HepG2 (cell line): ENCODE results near the gene SERPINA6. TPM values are rescaled to one million over a fixed set of nuclear protein-coding genes. Genes with fewer than 3 reads are reported as not detected.

Source experiments
- ARNTL ChIP-seq: sonication (generic); formaldehyde crosslinking; IDR thresholded peaks from 2 replicates; pipeline ENCODE4 v1.4.0; 2020; ENCODE audit warnings: mild to moderate bottlenecking, missing genetic modification reagents
- ASH2L ChIP-seq: fragments of 300-600, 200-600 bp; sonication (generic); IDR thresholded peaks from 2 replicates; pipeline ENCODE4 v1.7.0; 2017; ENCODE audit warnings: low read depth, mild to moderate bottlenecking, moderate library complexity, mixed read lengths, low read length; ENCODE audit not compliant: insufficient read length
- ELF3 ChIP-seq: IDR thresholded peaks from 2 replicates; pipeline ENCODE4 v1.6.1; 2016; ENCODE audit warnings: missing genetic modification reagents, missing compliant biosample characterization
- HNF4G ChIP-seq, 2 experiments: sonication (generic) in 1 of 2; formaldehyde crosslinking in 1 of 2; IDR thresholded peaks; 2 replicates each; pipeline versions ENCODE4 v1.4.0 to v1.6.1; 2011 to 2020; ENCODE audit warnings: borderline replicate concordance in 2 of 2, low read depth in 2 of 2, mild to moderate bottlenecking in 2 of 2, low read length in 1 of 2, missing genetic modification reagents in 1 of 2, moderate library complexity in 1 of 2
- KMT2B ChIP-seq: IDR thresholded peaks from 2 replicates; pipeline ENCODE4 v1.6.1; 2016; ENCODE audit warnings: missing genetic modification reagents, missing compliant biosample characterization
- MED1 ChIP-seq: sonication (generic); formaldehyde crosslinking; IDR thresholded peaks from 2 replicates; pipeline ENCODE4 v1.4.0; 2020; ENCODE audit warnings: missing genetic modification reagents
- NFKBIZ ChIP-seq: IDR thresholded peaks from 2 replicates; pipeline ENCODE4 v1.6.1; 2018; ENCODE audit warnings: missing genetic modification reagents, missing compliant biosample characterization
- RXRA ChIP-seq: sonication (generic); formaldehyde crosslinking; IDR thresholded peaks from 2 replicates; pipeline ENCODE4 v1.5.1; 2020; ENCODE audit warnings: missing genetic modification reagents
- SP4 ChIP-seq: sonication (generic); formaldehyde crosslinking; IDR thresholded peaks from 2 replicates; pipeline ENCODE4 v1.8.1; 2023; ENCODE audit warnings: mild to moderate bottlenecking, missing genetic modification reagents
- TBX2 ChIP-seq: sonication (generic); formaldehyde crosslinking; IDR thresholded peaks from 2 replicates; pipeline ENCODE4 v1.5.0; 2020; ENCODE audit warnings: missing genetic modification reagents, mild to moderate bottlenecking, borderline replicate concordance
- ZFY ChIP-seq: sonication (generic); formaldehyde crosslinking; IDR thresholded peaks from 2 replicates; pipeline ENCODE4 v1.4.0; 2020; ENCODE audit warnings: missing genetic modification reagents
- ZNF12 ChIP-seq: sonication (generic); formaldehyde crosslinking; IDR thresholded peaks from 2 replicates; pipeline ENCODE4 v1.5.0; 2020; ENCODE audit warnings: missing genetic modification reagents
- ZNF281 ChIP-seq: sonication (generic); formaldehyde crosslinking; IDR thresholded peaks from 2 replicates; pipeline ENCODE4 v1.4.0; 2020; ENCODE audit warnings: missing genetic modification reagents, borderline replicate concordance
- ZNF563 ChIP-seq: sonication (generic); formaldehyde crosslinking; IDR thresholded peaks from 2 replicates; pipeline ENCODE4 v1.8.0; 2022; ENCODE audit warnings: mild to moderate bottlenecking, moderate library complexity, missing genetic modification reagents
- ZNF615 ChIP-seq: sonication (generic); formaldehyde crosslinking; IDR thresholded peaks from 2 replicates; pipeline ENCODE4 v1.5.0; 2020; ENCODE audit warnings: mild to moderate bottlenecking, missing genetic modification reagents, borderline replicate concordance
- ZNF710 ChIP-seq: sonication (generic); formaldehyde crosslinking; IDR thresholded peaks from 2 replicates; pipeline ENCODE4 v1.5.0; 2020; ENCODE audit warnings: mild to moderate bottlenecking, missing genetic modification reagents, borderline replicate concordance
- polyA plus RNA-seq, 8 experiments: library from polyadenylated mRNA; depleted of rRNA in 3 of 8; stranded (reverse) in 7 of 8; unstranded in 1 of 8; fragments of >200 nt; fragmentation: Illumina TruSeq in 4 of 8; extraction: Trizol in 4 of 8; gene quantifications; 2 replicates each; pipeline versions ENCODE4 v1.2.1 to v1.2.3, GENCODE V29; 2011 to 2016; ENCODE audit warnings: low read depth in 4 of 8, missing spikeins in 1 of 8, mixed read lengths in 1 of 8; ENCODE audit not compliant: insufficient read depth in 1 of 8
- total RNA-seq, 5 experiments: library from RNA; depleted of rRNA; stranded (reverse); fragments of >200 nt; fragmentation: Illumina TruSeq; extraction: Trizol; gene quantifications; 2 replicates each; pipeline ENCODE4 v1.2.3, GENCODE V29; 2016; ENCODE audit warnings: low read depth in 1 of 5
- TF ChIP-seq, protein P1 (sequence below): sonication (generic); formaldehyde crosslinking; conservative IDR thresholded peaks from 2 replicates; pipeline ENCODE4 v1.4.0; 2020; ENCODE audit warnings: mild to moderate bottlenecking, missing genetic modification reagents, moderate library complexity
- TF ChIP-seq, protein P2 (sequence below): sonication (generic); formaldehyde crosslinking; IDR thresholded peaks from 2 replicates; pipeline ENCODE4 v1.4.0; 2020; ENCODE audit warnings: missing genetic modification reagents

Gene SERPINA6
- total and polyA plus RNA-seq, 2 of the 13 experiments (the other 11 are each of a cell fraction or from before 2014, with no cell fraction given): 260 to 333 TPM

GRCh38 chr14:94317259-94317658 is 5.9 kb downstream of the SERPINA6 start (continued):
- TF ChIP-seq ZNF281 (CRISPR knock-in tag) (no peak), ZNF563 (CRISPR knock-in tag) (no peak), ZFY (CRISPR knock-in tag) (peak; percentile 63), MED1 (CRISPR knock-in tag) (peak; percentile 55; the same call in 1 of the 2 replicates), KMT2B (CRISPR knock-in tag) (no peak), ZNF12 (no peak), ASH2L (peak; percentile 22), HNF4G (IDR thresholded peaks at IDR 0.05; ENCODE audit: borderline replicate concordance, low read depth, low read length) (peak; percentile 45; the same call in 1 of the 2 replicates), HNF4G (CRISPR knock-in tag; IDR thresholded peaks at IDR 0.05; ENCODE audit: borderline replicate concordance, low read depth) (no peak), ZNF615 (CRISPR knock-in tag) (no peak), TBX2 (CRISPR knock-in tag) (no peak), ZNF710 (CRISPR knock-in tag) (no peak), SP4 (CRISPR knock-in tag) (no peak), RXRA (CRISPR knock-in tag) (no peak; the same call in 1 of the 2 replicates), NFKBIZ (CRISPR knock-in tag) (no peak), ELF3 (0 out of 2 replicates have a peak, but pooled peaks have one; percentile 24), ARNTL (CRISPR knock-in tag) (no peak)
- TF ChIP-seq, protein P1, sequence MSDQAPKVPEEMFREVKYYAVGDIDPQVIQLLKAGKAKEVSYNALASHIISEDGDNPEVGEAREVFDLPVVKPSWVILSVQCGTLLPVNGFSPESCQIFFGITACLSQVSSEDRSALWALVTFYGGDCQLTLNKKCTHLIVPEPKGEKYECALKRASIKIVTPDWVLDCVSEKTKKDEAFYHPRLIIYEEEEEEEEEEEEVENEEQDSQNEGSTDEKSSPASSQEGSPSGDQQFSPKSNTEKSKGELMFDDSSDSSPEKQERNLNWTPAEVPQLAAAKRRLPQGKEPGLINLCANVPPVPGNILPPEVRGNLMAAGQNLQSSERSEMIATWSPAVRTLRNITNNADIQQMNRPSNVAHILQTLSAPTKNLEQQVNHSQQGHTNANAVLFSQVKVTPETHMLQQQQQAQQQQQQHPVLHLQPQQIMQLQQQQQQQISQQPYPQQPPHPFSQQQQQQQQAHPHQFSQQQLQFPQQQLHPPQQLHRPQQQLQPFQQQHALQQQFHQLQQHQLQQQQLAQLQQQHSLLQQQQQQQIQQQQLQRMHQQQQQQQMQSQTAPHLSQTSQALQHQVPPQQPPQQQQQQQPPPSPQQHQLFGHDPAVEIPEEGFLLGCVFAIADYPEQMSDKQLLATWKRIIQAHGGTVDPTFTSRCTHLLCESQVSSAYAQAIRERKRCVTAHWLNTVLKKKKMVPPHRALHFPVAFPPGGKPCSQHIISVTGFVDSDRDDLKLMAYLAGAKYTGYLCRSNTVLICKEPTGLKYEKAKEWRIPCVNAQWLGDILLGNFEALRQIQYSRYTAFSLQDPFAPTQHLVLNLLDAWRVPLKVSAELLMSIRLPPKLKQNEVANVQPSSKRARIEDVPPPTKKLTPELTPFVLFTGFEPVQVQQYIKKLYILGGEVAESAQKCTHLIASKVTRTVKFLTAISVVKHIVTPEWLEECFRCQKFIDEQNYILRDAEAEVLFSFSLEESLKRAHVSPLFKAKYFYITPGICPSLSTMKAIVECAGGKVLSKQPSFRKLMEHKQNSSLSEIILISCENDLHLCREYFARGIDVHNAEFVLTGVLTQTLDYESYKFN (CRISPR knock-in tag): 0 out of 2 replicates have a peak, but pooled peaks have one; percentile 15
- TF ChIP-seq, protein P2, sequence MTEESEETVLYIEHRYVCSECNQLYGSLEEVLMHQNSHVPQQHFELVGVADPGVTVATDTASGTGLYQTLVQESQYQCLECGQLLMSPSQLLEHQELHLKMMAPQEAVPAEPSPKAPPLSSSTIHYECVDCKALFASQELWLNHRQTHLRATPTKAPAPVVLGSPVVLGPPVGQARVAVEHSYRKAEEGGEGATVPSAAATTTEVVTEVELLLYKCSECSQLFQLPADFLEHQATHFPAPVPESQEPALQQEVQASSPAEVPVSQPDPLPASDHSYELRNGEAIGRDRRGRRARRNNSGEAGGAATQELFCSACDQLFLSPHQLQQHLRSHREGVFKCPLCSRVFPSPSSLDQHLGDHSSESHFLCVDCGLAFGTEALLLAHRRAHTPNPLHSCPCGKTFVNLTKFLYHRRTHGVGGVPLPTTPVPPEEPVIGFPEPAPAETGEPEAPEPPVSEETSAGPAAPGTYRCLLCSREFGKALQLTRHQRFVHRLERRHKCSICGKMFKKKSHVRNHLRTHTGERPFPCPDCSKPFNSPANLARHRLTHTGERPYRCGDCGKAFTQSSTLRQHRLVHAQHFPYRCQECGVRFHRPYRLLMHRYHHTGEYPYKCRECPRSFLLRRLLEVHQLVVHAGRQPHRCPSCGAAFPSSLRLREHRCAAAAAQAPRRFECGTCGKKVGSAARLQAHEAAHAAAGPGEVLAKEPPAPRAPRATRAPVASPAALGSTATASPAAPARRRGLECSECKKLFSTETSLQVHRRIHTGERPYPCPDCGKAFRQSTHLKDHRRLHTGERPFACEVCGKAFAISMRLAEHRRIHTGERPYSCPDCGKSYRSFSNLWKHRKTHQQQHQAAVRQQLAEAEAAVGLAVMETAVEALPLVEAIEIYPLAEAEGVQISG (CRISPR knock-in tag): 0 out of 2 replicates have a peak, but pooled peaks have one; percentile 23
